Measurements from ENCODE around the gene PLA2G1B.

PLA2G1B gene

DNA sequence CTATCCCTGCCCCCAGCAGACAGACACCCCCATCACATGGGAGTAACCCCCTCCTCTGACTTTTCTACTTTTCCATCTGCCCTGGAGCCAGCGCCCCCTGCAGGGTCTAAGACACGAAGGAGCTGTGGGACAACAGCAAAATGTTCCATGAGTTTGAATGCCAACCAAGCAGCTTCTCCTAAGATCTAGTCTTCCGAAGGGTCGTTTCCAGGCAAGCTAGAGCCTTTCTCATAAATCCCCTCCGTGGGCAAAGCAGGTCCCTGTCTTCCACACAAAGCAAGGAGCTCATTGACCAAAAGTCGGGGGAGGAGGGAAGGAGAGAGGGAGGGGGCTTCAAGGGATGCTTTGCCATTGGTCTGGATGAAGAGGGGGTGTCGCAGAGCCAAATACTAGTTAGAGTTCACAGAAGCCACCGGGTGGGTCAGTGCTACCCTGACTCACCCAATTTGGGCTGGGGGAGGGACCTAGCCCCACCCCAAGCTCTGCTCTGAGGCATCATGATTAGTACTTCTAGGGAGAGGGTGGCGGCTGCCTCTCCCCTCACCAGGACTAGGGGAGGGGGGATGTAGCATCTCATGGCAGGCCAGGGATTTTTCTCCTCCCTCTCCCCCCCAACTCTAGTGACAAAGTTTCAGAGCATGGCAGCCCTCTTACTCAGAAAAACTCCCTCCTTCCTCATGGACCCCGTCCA, 39.8 kb upstream of the PLA2G1B start:
- TF ChIP-seq, protein P1, sequence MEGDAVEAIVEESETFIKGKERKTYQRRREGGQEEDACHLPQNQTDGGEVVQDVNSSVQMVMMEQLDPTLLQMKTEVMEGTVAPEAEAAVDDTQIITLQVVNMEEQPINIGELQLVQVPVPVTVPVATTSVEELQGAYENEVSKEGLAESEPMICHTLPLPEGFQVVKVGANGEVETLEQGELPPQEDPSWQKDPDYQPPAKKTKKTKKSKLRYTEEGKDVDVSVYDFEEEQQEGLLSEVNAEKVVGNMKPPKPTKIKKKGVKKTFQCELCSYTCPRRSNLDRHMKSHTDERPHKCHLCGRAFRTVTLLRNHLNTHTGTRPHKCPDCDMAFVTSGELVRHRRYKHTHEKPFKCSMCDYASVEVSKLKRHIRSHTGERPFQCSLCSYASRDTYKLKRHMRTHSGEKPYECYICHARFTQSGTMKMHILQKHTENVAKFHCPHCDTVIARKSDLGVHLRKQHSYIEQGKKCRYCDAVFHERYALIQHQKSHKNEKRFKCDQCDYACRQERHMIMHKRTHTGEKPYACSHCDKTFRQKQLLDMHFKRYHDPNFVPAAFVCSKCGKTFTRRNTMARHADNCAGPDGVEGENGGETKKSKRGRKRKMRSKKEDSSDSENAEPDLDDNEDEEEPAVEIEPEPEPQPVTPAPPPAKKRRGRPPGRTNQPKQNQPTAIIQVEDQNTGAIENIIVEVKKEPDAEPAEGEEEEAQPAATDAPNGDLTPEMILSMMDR (IDR thresholded peaks at IDR 0.05), result peak; percentile 25
- Histone ChIP-seq H3K4me1 (peaks cover 7% of the 10 kb centered on the region), H3K9me3 (ENCODE audit: control insufficient read depth, low read length) (no peaks in the 10 kb centered on the region), H3K36me3 (ENCODE audit: control insufficient read depth, insufficient read depth, low read length) (no peaks in the 10 kb centered on the region), H3K27ac (no peak overlapping the region), H3K9ac (no peak overlapping the region), H2AFZ (no peak overlapping the region), H3K27me3 (ENCODE audit: control insufficient read depth, insufficient read depth, low read length) (no peaks in the 10 kb centered on the region), H3K4me3 (ENCODE audit: low read depth, low read length) (peak overlapping the region; percentile 37), H3K4me2 (ENCODE audit: low read length) (peak overlapping the region; percentile 43), H3K79me2 (no peaks in the 10 kb centered on the region)

DNA sequence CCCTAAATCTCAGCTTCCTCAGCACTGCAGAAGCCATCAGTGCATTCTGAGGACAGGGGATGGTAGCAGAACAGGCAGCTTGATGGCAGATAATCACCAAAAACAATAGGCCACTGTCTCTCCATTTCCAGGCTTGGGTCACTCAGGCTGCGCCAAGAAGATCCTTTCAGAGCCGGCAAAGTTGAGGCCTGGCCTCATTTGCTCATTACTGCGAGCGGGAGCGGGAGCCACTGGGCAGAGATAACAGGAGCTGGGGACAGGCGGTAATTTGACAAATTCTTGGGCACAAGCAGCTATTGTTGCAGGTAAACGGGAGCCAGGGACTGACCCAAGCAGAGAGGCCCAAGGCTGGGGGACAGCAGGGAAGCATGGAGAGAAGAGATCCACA, 39.3 kb upstream of the PLA2G1B start:
- Histone ChIP-seq H3K9ac (no peak overlapping the region), H3K4me3 (ENCODE audit: low read depth, low read length) (no peak overlapping the region), H2AFZ (no peak overlapping the region), H3K27me3 (ENCODE audit: control insufficient read depth, insufficient read depth, low read length) (no peaks in the 10 kb centered on the region), H3K4me1 (peaks cover 12% of the 10 kb centered on the region), H3K36me3 (ENCODE audit: control insufficient read depth, insufficient read depth, low read length) (no peaks in the 10 kb centered on the region), H3K27ac (peak overlapping the region; percentile 7), H3K79me2 (no peaks in the 10 kb centered on the region), H3K4me2 (ENCODE audit: low read length) (no peak overlapping the region), H3K9me3 (ENCODE audit: control insufficient read depth, low read length) (no peaks in the 10 kb centered on the region)
- TF ChIP-seq, protein P1 (IDR thresholded peaks at IDR 0.05), result no peak

DNA sequence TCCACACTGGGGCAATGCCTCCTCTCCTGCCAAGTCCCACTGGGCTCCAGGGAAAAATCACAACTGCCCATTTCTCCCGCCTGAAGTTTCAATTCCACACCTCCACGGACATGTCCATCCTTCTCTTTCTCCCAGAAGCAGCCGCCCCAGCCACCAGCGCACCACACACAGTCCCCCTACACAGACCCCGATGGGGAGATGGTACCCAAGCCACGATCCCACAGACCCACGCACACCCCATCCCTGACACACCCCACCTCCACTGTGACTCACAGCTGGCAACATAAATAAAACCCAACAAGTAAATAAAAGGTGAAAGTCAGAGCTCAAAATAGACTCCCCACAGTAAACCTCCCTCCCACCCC, 38.7 kb upstream of the PLA2G1B start:
- H3K9ac ChIP-seq, result no peak overlapping the region
- TF ChIP-seq, protein P1 (IDR thresholded peaks at IDR 0.05), result no peak
- no peak overlapping the region for H3K27ac ChIP-seq
- no peak overlapping the region for H2AFZ ChIP-seq
- H3K27me3 ChIP-seq (ENCODE audit: control insufficient read depth, insufficient read depth, low read length), result no peaks in the 10 kb centered on the region
- H3K4me1 ChIP-seq, result peaks cover 12% of the 10 kb centered on the region
- no peaks in the 10 kb centered on the region for H3K79me2 ChIP-seq
- H3K4me3 ChIP-seq (ENCODE audit: low read depth, low read length), result no peak overlapping the region
- no peaks in the 10 kb centered on the region for H3K9me3 ChIP-seq (ENCODE audit: control insufficient read depth, low read length)
- H3K4me2 ChIP-seq (ENCODE audit: low read length), result no peak overlapping the region
- H3K36me3 ChIP-seq (ENCODE audit: control insufficient read depth, insufficient read depth, low read length), result no peaks in the 10 kb centered on the region

DNA sequence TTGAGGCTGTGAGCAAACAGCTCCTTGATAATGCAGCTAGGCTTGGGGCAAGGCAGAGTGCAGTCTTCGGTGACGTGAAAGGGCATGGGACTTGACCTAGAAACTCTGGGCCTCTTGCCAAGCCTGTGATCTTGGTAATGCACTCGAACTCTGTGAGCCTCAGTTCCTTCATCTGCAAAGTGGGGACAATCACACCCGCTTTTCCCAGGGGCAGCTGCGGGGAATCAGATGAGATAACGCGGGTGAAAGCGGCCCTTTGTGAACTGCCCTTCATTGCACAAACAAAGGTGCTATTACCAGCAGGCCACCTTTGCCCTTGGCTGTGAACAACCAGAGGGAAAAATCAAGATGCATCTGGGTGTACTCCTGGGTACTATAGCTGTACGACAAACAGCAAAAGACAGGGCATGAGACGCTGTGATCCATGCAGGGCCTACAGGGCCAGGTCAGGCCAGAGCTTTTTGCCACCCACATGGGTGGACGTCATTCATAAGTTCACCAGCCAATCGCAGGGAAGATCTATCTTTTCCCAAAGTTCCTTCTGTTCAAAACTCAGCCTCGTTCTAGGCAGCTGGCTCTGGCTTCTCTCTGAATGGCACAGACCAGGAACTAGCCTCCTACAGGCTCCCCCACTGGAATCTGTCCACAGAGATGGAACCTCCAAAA, 38.2 kb upstream of the PLA2G1B start:
- peak overlapping the region; percentile 1 for H3K27ac ChIP-seq
- no peaks in the 10 kb centered on the region for H3K36me3 ChIP-seq (ENCODE audit: control insufficient read depth, insufficient read depth, low read length)
- H3K4me1 ChIP-seq, result peaks cover 12% of the 10 kb centered on the region
- H3K79me2 ChIP-seq, result no peaks in the 10 kb centered on the region
- no peaks in the 10 kb centered on the region for H3K27me3 ChIP-seq (ENCODE audit: control insufficient read depth, insufficient read depth, low read length)
- H3K4me3 ChIP-seq (ENCODE audit: low read depth, low read length), result no peak overlapping the region
- no peak overlapping the region for H3K4me2 ChIP-seq (ENCODE audit: low read length)
- no peaks in the 10 kb centered on the region for H3K9me3 ChIP-seq (ENCODE audit: control insufficient read depth, low read length)
- no peak overlapping the region for H2AFZ ChIP-seq
- TF ChIP-seq, protein P1 (IDR thresholded peaks at IDR 0.05), result no peak
- H3K9ac ChIP-seq, result no peak overlapping the region

DNA sequence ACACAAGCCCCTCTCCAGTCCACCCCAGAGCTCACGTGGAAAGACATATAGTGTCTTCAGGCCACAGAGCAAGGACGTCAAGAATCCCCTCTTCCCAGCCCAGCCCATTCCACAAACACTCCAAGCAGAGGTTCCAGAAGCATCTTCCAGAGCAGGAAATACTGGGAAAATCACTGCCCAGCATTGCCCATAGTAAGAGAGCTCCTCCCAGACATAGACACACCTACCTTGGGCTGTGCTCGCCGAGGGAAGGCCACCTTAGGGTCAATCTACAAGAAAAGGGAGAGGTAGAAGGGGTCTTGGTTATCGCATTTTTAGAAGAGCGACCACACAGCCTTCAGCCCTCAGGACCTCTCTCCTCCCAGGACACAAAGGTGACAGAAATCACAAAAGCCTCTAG, 36.9 kb upstream of the PLA2G1B start:
- Histone ChIP-seq H3K4me1 (peaks cover 12% of the 10 kb centered on the region), H3K4me2 (ENCODE audit: low read length) (no peak overlapping the region), H3K36me3 (ENCODE audit: control insufficient read depth, insufficient read depth, low read length) (no peaks in the 10 kb centered on the region), H3K9me3 (ENCODE audit: control insufficient read depth, low read length) (no peaks in the 10 kb centered on the region), H3K79me2 (no peaks in the 10 kb centered on the region), H3K9ac (no peak overlapping the region), H2AFZ (no peak overlapping the region), H3K27me3 (ENCODE audit: control insufficient read depth, insufficient read depth, low read length) (no peaks in the 10 kb centered on the region), H3K4me3 (ENCODE audit: low read depth, low read length) (no peak overlapping the region), H3K27ac (no peak overlapping the region)
- TF ChIP-seq, protein P1 (IDR thresholded peaks at IDR 0.05), result no peak

Measured in parathyroid adenoma (tissue), 2 donors.